GM19372 (cell line): ENCODE data around the gene MPP3.
"Not testable (repeated sequence)": the region's sequence is repeated elsewhere in the genome, so short reads cannot be mapped to it uniquely, and the experiment has no call there.

Experiments
- ATAC-seq: cut with Tn5 transposase; IDR thresholded peaks from one replicate; pipeline ENCODE4 v1.9.1; 2021; ENCODE audit warnings: mild to moderate bottlenecking, low read depth, moderate library complexity; ENCODE audit not compliant: unreplicated experiment

Gene MPP3

GRCh38 chr17:43861960-43862359 is 29.0 kb upstream of the MPP3 start:
- no peak for ATAC-seq

GRCh38 chr17:43860927-43861622 is 28.1 kb upstream of the MPP3 start:
- no peak for ATAC-seq

- ATAC-seq, result no peak
Measured at GRCh38 chr17:43860077-43860725, 27.3 kb upstream of the MPP3 start.

- ATAC-seq, result no peak
Measured at GRCh38 chr17:43857957-43858600, 25.1 kb upstream of the MPP3 start.

GRCh38 chr17:43857141-43857540 is 24.2 kb upstream of the MPP3 start:
- no peak for ATAC-seq

GRCh38 chr17:43856141-43856540 is 23.2 kb upstream of the MPP3 start:
- no peak for ATAC-seq

- no peak for ATAC-seq
Measured at GRCh38 chr17:43855061-43855460, 22.1 kb upstream of the MPP3 start.

- no peak for ATAC-seq
Measured at GRCh38 chr17:43854498-43854897, 21.6 kb upstream of the MPP3 start.

GRCh38 chr17:43853546-43853945 is 20.6 kb upstream of the MPP3 start:
- ATAC-seq, result no peak

- no peak for ATAC-seq
Measured at GRCh38 chr17:43852571-43852970, 19.6 kb upstream of the MPP3 start.

- no peak for ATAC-seq
Measured at GRCh38 chr17:43849116-43849515, 16.2 kb upstream of the MPP3 start.

GRCh38 chr17:43848601-43849000 is 15.7 kb upstream of the MPP3 start:
- ATAC-seq, result no peak

GRCh38 chr17:43846963-43847371 is 14.0 kb upstream of the MPP3 start, which contains the start of gene CD300LG:
CD300LG (plus strand) TSS chr17:43847176; CDS start chr17:43847217, 41 bp downstream.
- no peak for ATAC-seq

- no peak for ATAC-seq
Measured at GRCh38 chr17:43846221-43846712, 13.3 kb upstream of the MPP3 start.

GRCh38 chr17:43845766-43846165 is 12.8 kb upstream of the MPP3 start:
- ATAC-seq, result no peak

GRCh38 chr17:43844241-43844640 is 11.3 kb upstream of the MPP3 start:
- no peak for ATAC-seq

GRCh38 chr17:43842975-43843325 is 10.0 kb upstream of the MPP3 start:
- no peak for ATAC-seq

GRCh38 chr17:43842091-43842974 is 9.4 kb upstream of the MPP3 start:
- not testable (repeated sequence) for ATAC-seq

GRCh38 chr17:43841282-43841681 is 8.3 kb upstream of the MPP3 start:
- no peak for ATAC-seq

GRCh38 chr17:43840814-43841213 is 7.9 kb upstream of the MPP3 start:
- no peak for ATAC-seq

- ATAC-seq, result no peak
Measured at GRCh38 chr17:43839670-43840108, 6.7 kb upstream of the MPP3 start.
